Suppressor macrophage treated with lipopolysaccharide for 4 hours (primary cell): ENCODE measurements around the gene YPEL5.
A peak's percentile ranks its signal among the peaks of the same experiment; 100 is the strongest.

Source experiments
- DNase-seq: peaks from one replicate; pipeline ENCODE4 v3.0.0-alpha.2; 2020

The YPEL5 gene

DNA sequence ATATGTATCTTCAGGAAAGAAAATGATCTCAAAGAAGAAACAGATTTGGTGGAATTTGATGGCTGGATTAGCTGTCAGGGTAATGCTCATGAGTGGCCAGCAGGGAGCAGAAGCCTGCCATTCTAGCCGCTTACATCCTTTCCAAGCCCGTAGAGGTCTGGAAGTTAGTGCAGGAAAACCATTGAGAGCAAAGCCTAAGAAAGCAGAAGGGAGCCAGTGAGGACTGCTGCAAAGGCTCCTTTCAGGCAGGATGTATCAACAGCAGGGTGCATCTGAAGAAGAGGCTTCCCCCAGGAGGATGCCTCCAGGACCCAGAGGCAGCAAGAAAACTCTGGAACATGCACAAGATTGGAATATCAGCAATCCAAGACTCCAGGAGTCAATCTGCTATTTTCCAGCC lies 61.6 kb downstream of the YPEL5 start:
- peak; percentile 53 for DNase-seq

DNA sequence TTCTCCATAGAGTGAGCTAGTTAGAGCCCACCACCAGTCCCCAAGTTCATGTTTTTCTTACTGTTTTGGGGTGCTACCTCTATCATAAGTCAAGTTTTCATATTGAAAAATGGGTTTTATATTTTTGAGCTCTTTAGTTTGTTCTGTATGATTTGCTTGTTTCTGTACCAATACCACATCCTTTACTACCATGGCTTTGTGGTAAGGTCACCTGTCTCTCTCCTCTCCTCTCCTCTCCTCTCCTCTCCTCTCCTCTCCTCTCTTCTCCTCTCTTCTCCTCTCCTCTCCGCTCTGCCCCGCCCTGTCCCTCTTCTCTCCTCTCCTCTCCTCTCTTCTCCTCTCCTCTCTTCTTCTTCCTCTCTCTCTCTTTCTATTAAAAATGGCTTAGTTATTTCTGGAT lies 62.4 kb downstream of the YPEL5 start:
- DNase-seq, result no peak
